ENCODE data around the gene SORBS1.
A peak's percentile ranks its signal among the peaks of the same experiment; 100 is the strongest.

Gene SORBS1

DNA sequence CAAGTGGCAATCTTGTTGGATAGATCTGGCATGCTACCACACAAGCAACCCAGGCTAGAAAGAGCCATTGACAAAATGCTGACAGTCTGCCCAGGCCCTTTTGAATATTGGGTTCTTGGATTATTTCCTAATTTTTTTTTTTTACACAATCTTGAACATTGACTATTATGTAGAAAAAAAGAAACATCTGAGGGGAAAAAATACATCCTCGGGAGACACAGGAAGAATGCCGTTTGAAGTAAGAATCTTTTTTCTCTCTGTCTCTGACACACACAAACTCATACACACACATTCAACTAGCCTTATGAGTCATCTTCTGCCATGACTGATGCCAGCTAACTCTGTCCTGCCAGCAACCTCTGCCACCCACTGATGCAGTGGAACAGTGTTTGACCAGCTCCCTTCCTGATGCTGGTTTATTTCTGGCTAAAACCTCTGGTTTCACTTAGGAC, 47.2 kb downstream of the SORBS1 start:
- DNase-seq (ENCODE audit: low spot score): peak; percentile 68

- no peak for DNase-seq (ENCODE audit: low spot score)
Measured at GRCh38 chr10:95513008-95513589, 48.1 kb downstream of the SORBS1 start.

- no peak for DNase-seq (ENCODE audit: low spot score)
Measured at GRCh38 chr10:95511314-95511713, 49.9 kb downstream of the SORBS1 start.

GRCh38 chr10:95509251-95509650, 51.9 kb downstream of the SORBS1 start:
- no peak for DNase-seq (ENCODE audit: low spot score)

- no peak for DNase-seq (ENCODE audit: low spot score)
Measured at GRCh38 chr10:95508730-95509129, 52.4 kb downstream of the SORBS1 start.

GRCh38 chr10:95506056-95506737, 55.0 kb downstream of the SORBS1 start:
- DNase-seq (ENCODE audit: low spot score): no peak

- DNase-seq (ENCODE audit: low spot score): no peak
Measured at GRCh38 chr10:95505641-95506040, 55.5 kb downstream of the SORBS1 start.

DNA sequence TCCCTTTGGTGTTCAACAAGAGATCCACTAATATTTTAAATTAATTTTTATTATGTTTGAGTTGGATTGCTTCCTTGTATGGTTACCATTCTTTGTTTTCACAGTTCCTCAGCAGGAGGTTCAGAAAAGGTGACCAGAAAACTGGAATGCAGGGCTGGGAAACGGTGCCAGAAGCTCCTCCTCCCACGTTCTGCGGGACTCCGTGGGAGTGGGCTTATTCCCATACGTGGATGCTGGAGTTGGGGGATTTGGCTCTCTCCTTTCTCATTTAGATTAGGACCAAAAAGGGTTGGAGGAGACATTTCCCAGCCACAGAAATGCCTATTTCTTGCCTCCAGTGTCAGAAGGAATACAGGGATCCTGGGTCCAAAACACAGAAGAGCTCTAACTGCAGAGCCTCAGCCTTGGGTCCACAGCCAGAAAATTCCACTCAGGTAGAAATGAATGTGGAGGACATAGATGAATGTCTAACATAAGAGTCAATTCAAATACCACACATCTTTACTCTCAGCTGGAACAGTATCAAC, 56.0 kb downstream of the SORBS1 start:
- no peak for DNase-seq (ENCODE audit: low spot score)

GRCh38 chr10:95504246-95504691, 56.9 kb downstream of the SORBS1 start:
- no peak for DNase-seq (ENCODE audit: low spot score)

DNA sequence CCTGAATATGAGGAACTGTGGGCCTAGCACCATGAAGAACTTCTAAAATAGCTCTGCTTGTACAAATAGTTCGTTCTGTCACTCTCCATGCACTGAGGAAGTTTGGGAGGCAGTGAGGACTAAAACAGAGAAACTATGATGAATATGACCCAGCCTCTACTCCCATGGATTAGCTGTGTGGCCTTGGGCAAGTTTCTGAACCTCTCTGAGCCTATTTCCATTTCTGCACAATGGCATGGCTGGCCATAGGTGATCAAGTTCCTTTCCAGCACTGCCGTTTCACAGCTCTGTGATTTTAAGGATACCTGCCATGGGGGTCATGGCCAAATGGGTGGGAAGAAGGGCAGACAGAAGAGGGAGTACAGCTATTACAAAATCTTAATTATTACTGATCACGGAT, 57.6 kb downstream of the SORBS1 start:
- no peak for DNase-seq (ENCODE audit: low spot score)

DNA sequence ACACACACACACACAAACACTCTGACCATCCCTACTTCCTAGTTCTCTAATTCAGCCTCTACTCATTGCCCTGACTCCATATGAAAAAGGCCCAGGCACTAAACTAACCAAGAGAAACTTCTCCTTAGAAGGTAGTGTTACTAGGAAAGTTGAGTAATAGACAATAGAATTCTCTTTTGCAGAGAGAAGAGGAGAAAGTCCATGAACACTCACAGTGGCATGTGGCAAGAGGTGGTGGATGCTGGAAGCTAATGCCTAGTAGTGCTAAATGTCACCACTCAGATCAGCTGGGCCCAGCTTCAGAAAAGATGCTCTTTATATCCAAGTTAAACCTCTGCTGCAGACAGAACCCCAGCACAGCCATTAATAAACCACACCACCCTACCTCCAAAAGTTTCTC, 58.2 kb downstream of the SORBS1 start:
- DNase-seq (ENCODE audit: low spot score): no peak

- no peak for DNase-seq (ENCODE audit: low spot score)
Measured at GRCh38 chr10:95502377-95502776, 58.8 kb downstream of the SORBS1 start.

DNA sequence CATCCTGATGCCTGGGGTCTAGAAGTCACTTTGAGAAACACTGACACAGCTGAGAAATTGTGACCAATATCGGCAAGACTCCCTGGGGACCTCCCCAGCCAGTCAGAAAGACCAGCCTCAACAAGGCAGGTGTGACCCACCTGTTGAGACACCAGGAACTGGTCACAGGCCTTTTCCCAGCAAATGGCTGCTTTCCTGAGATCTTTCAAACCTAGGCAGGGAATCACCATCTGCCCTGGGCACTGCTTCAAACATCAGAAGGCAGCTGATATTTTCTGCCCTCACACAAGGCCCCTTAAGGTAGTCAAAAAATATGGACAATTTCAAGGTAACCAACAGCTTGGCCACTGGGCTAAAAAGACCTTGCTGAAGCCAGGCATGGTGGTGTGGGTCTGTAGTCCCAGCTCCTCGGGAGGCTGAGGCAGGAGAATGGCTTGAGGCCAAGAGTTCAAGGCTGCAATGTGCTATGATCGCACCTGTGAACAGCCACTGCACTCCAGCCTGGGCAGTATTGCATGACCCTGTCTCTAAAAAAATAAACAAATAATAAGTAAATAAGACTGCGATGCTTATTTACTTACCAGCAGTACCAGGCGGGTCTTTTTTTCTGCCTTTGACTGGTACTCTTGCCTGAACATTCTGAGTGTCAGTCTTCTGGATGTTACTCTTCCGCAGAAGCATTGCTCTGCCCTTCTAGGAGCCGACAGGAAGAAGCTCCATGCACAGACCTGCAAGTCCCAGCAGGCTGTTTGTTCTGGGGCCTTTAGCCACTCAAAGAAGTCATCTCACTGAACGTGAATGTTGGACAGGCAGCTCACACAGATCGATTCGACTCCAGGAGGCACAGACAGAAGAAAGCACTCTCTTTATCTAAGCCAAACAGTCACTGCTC, 59.7 kb downstream of the SORBS1 start:
- DNase-seq (ENCODE audit: low spot score): no peak

DNA sequence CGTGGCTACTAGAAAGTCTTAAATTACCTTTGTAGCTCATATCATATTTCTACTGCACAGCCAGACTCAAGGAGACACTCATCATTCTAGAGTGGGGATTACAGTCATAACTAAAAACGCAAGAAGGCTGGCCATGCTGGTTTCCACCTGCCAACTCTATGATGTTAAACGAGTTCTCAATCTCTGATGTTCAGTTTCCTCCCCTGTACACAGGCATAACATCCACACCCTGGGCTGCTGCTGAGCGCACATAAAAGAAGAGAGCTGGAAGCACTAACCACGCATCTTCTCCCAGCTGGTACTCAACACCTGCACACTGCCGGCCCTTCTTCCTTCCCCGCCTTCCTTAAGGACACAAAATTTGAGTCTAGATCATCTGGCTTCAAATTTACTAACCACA, 60.5 kb downstream of the SORBS1 start:
- DNase-seq (ENCODE audit: low spot score): no peak

GRCh38 chr10:95500097-95500496, 61.1 kb downstream of the SORBS1 start:
- DNase-seq (ENCODE audit: low spot score): no peak

GRCh38 chr10:95499482-95499989, 61.6 kb downstream of the SORBS1 start:
- no peak for DNase-seq (ENCODE audit: low spot score)

- DNase-seq (ENCODE audit: low spot score): no peak
Measured at GRCh38 chr10:95496951-95497350, 64.2 kb downstream of the SORBS1 start.

GRCh38 chr10:95496246-95496911, 64.8 kb downstream of the SORBS1 start:
- DNase-seq (ENCODE audit: low spot score): no peak

DNA sequence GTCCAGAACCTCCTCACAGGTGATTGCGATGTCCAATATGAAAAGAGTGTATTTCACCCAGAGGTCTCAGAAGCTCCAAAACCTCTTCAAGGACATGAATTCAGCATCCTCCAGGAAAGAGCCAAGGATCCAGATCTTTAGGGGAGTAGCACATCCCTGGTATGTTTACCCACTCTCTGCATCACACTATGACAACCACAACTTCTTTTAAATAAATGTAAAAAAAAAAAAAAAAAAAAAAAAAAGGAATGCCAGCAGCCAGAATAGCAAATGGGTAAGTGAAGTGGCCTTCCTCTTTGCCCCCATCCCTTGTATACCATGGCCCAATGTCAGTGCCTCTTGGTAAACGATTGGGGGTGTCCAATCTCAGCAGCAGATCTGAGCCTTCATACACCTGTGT, 67.3 kb downstream of the SORBS1 start:
- DNase-seq (ENCODE audit: low spot score): no peak

GRCh38 chr10:95487994-95488393, 73.2 kb downstream of the SORBS1 start:
- DNase-seq (ENCODE audit: low spot score): no peak

DNA sequence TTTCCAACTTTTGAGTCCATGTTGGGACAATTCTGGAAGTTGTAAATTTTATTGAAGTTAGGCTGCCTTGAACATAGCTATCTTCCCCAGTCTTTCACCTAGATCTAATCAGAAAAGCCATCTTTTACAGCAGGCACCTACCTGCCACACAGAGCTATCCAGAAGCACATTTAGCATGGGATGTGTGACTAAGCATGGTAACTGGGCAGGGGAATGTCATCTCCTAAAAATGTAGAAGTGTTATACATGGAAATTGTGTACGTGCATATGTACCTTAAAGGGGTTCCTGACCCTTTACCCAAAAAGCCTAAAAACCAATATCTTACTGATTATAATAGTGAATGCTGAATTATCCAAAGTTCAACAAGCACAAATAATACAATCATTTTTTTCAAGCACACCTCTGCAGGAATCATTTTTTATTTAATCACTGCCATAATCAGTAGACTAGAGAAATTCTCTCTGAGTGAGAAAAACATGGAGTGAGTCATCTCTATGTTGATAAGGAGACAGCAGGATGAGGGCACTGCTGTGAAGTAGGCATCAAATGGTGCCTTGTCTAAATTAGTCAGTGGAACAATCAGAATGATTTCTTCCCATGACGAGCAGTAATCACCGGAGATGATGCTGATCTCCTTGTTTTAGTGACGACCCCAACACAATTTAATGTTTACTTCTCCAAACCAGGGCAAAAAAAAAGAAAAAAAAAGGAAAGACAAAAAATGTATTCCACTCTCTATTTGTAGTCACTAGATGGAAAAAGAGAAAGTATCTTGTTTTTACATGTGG, 75.9 kb downstream of the SORBS1 start:
- DNase-seq (ENCODE audit: low spot score): peak; percentile 84

All from COLO829 (cell line).